ENCODE measurements around the gene PLEKHH1.

DNA sequence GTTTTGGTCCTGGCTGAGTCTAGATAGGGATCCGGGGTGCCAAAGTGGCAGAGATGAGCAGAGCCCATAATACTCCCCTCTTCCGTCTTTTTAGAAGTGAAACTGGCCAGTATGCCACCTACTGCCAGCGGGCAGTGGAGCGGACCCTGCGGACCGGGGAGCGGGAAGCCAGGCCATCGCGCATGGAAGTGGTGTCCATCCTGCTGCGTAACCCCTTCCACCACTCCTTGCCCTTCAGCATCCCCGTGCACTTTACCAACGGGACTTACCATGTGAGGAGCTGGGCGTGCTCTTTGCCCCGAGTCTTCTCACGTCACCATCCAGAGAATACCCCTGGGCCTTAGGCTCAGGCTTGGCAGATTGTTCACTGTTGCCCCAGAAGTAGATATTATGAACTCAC, 46.0 kb downstream of the PLEKHH1 start:
- TF ChIP-seq, protein P1, sequence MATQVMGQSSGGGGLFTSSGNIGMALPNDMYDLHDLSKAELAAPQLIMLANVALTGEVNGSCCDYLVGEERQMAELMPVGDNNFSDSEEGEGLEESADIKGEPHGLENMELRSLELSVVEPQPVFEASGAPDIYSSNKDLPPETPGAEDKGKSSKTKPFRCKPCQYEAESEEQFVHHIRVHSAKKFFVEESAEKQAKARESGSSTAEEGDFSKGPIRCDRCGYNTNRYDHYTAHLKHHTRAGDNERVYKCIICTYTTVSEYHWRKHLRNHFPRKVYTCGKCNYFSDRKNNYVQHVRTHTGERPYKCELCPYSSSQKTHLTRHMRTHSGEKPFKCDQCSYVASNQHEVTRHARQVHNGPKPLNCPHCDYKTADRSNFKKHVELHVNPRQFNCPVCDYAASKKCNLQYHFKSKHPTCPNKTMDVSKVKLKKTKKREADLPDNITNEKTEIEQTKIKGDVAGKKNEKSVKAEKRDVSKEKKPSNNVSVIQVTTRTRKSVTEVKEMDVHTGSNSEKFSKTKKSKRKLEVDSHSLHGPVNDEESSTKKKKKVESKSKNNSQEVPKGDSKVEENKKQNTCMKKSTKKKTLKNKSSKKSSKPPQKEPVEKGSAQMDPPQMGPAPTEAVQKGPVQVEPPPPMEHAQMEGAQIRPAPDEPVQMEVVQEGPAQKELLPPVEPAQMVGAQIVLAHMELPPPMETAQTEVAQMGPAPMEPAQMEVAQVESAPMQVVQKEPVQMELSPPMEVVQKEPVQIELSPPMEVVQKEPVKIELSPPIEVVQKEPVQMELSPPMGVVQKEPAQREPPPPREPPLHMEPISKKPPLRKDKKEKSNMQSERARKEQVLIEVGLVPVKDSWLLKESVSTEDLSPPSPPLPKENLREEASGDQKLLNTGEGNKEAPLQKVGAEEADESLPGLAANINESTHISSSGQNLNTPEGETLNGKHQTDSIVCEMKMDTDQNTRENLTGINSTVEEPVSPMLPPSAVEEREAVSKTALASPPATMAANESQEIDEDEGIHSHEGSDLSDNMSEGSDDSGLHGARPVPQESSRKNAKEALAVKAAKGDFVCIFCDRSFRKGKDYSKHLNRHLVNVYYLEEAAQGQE (IDR thresholded peaks at IDR 0.05; ENCODE audit: insufficient replicate concordance, low read depth) = no peak
- no peak for TF ChIP-seq CTCF (IDR thresholded peaks at IDR 0.05; ENCODE audit: insufficient read depth, low read length)

Measured in HL-60 (cell line).